Right lobe of liver (tissue), 6 donors: ENCODE data around the gene NHLRC4. TPM values are rescaled to one million over a fixed set of nuclear protein-coding genes. Genes with fewer than 3 reads are reported as not detected.

ENCODE experiments used
- ATAC-seq, 4 donors: fragments of 200-7000 bp; cut with Tn5 transposase; one replicate each; pipeline ENCODE4 v1.9.1; 2020; ENCODE audit warnings: mild to moderate bottlenecking in 4 of 4, moderate library complexity in 4 of 4
- DNase-seq, 3 donors: peaks; one replicate each; pipeline ENCODE4 v3.0.0-alpha.2; 2020
- H3K27ac ChIP-seq, 3 donors: fragments of 200-600 bp; one replicate each; pipeline ENCODE4 v1.8.0; 2022
- H3K27me3 ChIP-seq, 2 donors: fragments of 200-600 bp; one replicate each; pipeline ENCODE4 v1.8.0; 2022
- H3K36me3 ChIP-seq, 4 donors: fragments of 200-600 bp; sonication (generic) in 1 of 4; one replicate each; pipeline versions ENCODE4 v1.5.1 to v1.8.0; 2017 to 2022; ENCODE audit warnings: control low read depth in 1 of 4
- H3K4me1 ChIP-seq, 4 donors: fragments of 200-600 bp; sonication (generic) in 1 of 4; one replicate each; pipeline versions ENCODE4 v1.5.1 to v1.8.0; 2017 to 2022; ENCODE audit warnings: control low read depth in 1 of 4
- H3K4me3 ChIP-seq, 3 donors: fragments of 200-600 bp; one replicate each; pipeline ENCODE4 v1.8.0; 2022
- H3K9me3 ChIP-seq, 4 donors: fragments of 200-600 bp; sonication (generic) in 1 of 4; one replicate each; pipeline versions ENCODE4 v1.5.1 to v1.8.0; 2017 to 2022; ENCODE audit warnings: control low read depth in 1 of 4
- CTCF ChIP-seq, 4 donors: fragments of 200-600 bp in 3 of 4; fragments of 450-650 bp in 1 of 4; IDR thresholded peaks; one replicate each; pipeline versions ENCODE4 v1.5.1 to v1.8.0; 2016 to 2022; ENCODE audit warnings: antibody characterized with exemption in 4 of 4, mild to moderate bottlenecking in 2 of 4
- POLR2A ChIP-seq: fragments of 450-650 bp; IDR thresholded peaks from one replicate; pipeline ENCODE4 v1.6.1; 2017; ENCODE audit warnings: antibody characterized with exemption, mild to moderate bottlenecking
- WGBS: methylation state at CpG from one replicate; pipeline ENCODE4 v1.1.6; 2018; ENCODE audit warnings: low coverage, low lambda C conversion rate; ENCODE audit not compliant: insufficient coverage; ENCODE audit errors: missing lambda C conversion rate; 5-methylcytosine and 5-hydroxymethylcytosine counted together
- intact Hi-C, 2 donors: fragments of 100-400 bp; cut with DNase I; formaldehyde crosslinking; loops; one replicate each; pipeline versions ENCODE4 v1.11.2 to v1.14.1; 2022
- total RNA-seq, 6 experiments: library from RNA; depleted of rRNA in 2 of 6; stranded (reverse); fragments of >200 nt in 2 of 6; fragmentation: NEBNext Ultra II Directional in 3 of 6; extraction: Animal tissue kit (Norgen Biotek cat#: 25700) in 3 of 6; gene quantifications; one replicate each; pipeline versions ENCODE4 v1.1.0 to v1.2.4, GENCODE V29; 2016 to 2023
- donor health status: DM: no; HTN: yes; CAD: no.
- donor health status: DM: no; HTN: no; CAD: no.
- donor health status: DM: no; HTN: no; CAD: no.
- donor health status: DM: no; HTN: yes; CAD: no.
- donor health status: DM: no; HTN: yes; CAD: no.

Gene NHLRC4
- total RNA-seq, 6 experiments from 2014 or later: 0.12 to 0.33 (median 0.28) TPM; not detected in 1

DNA sequence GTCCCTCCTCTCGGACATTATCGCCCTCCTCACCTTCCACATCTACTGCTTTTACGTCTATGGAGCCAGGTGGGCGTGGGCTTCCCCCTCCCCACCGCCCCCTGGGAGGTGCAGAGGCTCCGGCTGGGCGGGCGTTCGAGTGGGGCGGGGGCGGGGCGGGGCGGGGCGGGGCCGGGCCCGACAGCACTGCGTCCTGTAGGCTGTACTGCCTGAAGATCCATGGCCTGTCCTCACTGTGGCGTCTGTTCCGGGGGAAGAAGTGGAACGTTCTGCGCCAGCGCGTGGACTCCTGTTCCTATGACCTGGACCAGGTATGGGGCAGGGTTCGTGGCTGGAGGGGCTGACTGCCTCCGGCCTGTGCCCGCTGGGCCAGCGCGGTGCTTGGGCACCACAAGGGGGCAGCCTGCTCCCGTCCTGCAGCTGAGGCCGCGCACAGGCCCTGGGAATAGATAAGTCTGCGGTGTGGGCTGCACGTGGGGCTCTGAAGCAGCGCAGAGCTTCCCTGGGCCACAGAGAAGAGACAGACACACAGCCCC is 12.1 kb downstream of the NHLRC4 start:
- intact Hi-C loops: no loop called here
- ATAC-seq: peak; percentile 82 to 84 (median 83)
- H3K27ac ChIP-seq: no peak overlapping the region
- H3K4me1 ChIP-seq: peaks cover 0 to 12% (median 0%) of the 10 kb centered on the region in 4 donors
- H3K36me3 ChIP-seq: no peaks in the 10 kb centered on the region
- H3K4me3 ChIP-seq: no peak overlapping the region
- peak; percentile 80 to 83 (median 82) for DNase-seq
- TF ChIP-seq POLR2A: no peak
- TF ChIP-seq CTCF (IDR thresholded peaks at IDR 0.05): peak; percentile 85 to 96 (median 94)
- no peaks in the 10 kb centered on the region for H3K27me3 ChIP-seq
- 12% methylated on average over 12 of the region's 34 CpGs for WGBS
- no peaks in the 10 kb centered on the region for H3K9me3 ChIP-seq

DNA sequence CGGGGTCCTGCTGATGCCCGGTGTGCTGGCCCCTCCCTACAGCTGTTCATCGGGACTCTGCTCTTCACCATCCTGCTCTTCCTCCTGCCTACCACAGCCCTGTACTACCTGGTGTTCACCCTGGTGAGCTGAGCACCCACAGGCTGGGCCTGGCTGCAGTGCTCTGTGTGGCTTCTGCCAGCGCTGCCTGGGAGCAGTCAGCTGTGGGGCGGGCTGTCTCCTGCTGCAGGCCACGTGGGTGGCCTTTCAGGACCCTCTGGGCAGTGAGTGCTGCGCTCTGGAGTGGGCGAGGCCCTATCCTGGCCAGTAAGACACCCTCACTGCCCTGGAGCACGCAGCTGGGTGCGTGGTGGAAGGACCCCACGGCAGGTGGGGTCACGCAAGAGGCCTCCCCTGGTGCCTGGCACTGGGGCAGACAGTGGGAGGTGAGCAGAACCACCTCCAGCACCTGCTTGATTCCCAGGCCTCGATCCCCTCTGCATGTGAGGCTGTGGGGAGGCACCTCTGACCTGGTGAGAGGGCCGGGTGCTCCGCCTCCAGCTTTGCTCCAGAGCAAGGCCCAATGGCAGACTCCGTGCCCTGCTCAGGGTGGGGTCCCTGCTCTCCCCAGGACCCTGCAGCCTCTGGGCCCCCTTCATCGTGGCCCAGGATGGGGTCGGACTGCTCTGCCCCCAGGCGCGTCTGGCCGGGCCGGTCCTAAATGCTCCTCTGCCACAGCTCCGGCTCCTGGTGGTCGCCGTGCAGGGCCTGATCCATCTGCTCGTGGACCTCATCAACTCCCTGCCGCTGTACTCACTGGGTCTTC is 13.5 kb downstream of the NHLRC4 start:
- H3K9me3 ChIP-seq: no peaks in the 10 kb centered on the region
- no peak overlapping the region for H3K4me3 ChIP-seq
- H3K27ac ChIP-seq: no peak overlapping the region
- peaks cover 0 to 17% (median under 1%) of the 10 kb centered on the region in 4 donors for H3K4me1 ChIP-seq
- H3K36me3 ChIP-seq: no peaks in the 10 kb centered on the region
- ATAC-seq (no peak), DNase-seq (no peak)
- H3K27me3 ChIP-seq: no peaks in the 10 kb centered on the region
- no peak for TF ChIP-seq CTCF (IDR thresholded peaks at IDR 0.05)
- no peak for TF ChIP-seq POLR2A
- intact Hi-C loops: loop anchor here in 1 of 2 donors (10.0 kb wide), 1 partner anchor 54 kb away; the partner anchor contains the start of genes METTL26 and WFIKKN1
- WGBS: no CpG with 5 or more reads among the region's 27 CpGs

GRCh38 chr16:580946-581498 is 14.2 kb downstream of the NHLRC4 start:
- Histone ChIP-seq H3K9me3 (no peaks in the 10 kb centered on the region), H3K36me3 (no peaks in the 10 kb centered on the region), H3K4me3 (no peak overlapping the region), H3K4me1 (peaks cover 0 to 24% (median 4%) of the 10 kb centered on the region in 4 donors), H3K27ac (no peak overlapping the region), H3K27me3 (no peaks in the 10 kb centered on the region)
- intact Hi-C loops: loop anchor here in 1 of 2 donors (10.0 kb wide), 1 partner anchor 54 kb away; the partner anchor contains the start of genes METTL26 and WFIKKN1
- ATAC-seq (no peak), DNase-seq (no peak)
- TF ChIP-seq POLR2A (no peak), CTCF (IDR thresholded peaks at IDR 0.05) (no peak)
- WGBS: 100% methylated on average over 2 of the region's 19 CpGs

DNA sequence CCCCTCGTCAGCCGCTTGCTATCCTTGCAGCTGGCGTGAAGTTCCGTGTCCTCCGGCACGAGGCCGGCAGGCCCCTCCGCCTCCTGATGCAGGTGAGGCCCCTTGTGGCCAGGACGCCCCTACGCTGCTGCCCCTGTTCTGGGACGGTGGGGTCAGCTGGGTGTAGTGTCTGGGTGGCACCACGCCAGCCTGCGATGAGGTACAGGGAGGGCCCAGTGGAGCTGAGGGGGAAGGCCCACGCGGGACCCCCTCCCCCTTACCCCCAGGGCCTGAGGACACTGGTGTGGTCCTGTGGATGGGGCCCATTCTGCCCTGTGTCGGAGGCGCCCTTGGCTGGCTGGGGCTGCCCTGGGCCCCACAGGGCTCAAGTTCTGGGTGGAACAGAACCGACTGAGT is 15.4 kb downstream of the NHLRC4 start:
- no peak for ATAC-seq
- Histone ChIP-seq H3K27me3 (no peaks in the 10 kb centered on the region), H3K4me1 (peaks cover 0 to 36% (median 7%) of the 10 kb centered on the region in 4 donors), H3K36me3 (no peaks in the 10 kb centered on the region), H3K27ac (no peak overlapping the region), H3K4me3 (no peak overlapping the region), H3K9me3 (no peaks in the 10 kb centered on the region)
- no peak for TF ChIP-seq POLR2A
- no peak for TF ChIP-seq CTCF (IDR thresholded peaks at IDR 0.05)
- intact Hi-C loops: loop anchor here in 1 of 2 donors (10.0 kb wide), 1 partner anchor 53 kb away; the partner anchor contains the start of genes METTL26 and WFIKKN1
- no peak for DNase-seq
- no CpG with 5 or more reads among the region's 18 CpGs for WGBS
